Suprapubic skin (tissue), 3 donors: ENCODE results near the gene SPATA3.

Experiments used
- CTCF ChIP-seq, 2 donors: fragments of 200-600 bp in 1 of 2; fragments of 450-650 bp in 1 of 2; sonication (generic) in 1 of 2; IDR thresholded peaks; one replicate each; pipeline ENCODE4 v1.5.1; 2016 to 2019; ENCODE audit warnings: antibody characterized with exemption in 2 of 2, mild to moderate bottlenecking in 1 of 2, moderate library complexity in 1 of 2
- POLR2A ChIP-seq, 2 donors: fragments of 450-650 bp; IDR thresholded peaks; one replicate each; pipeline ENCODE4 v1.6.1; 2017; ENCODE audit warnings: antibody characterized with exemption in 2 of 2, mild to moderate bottlenecking in 2 of 2, moderate library complexity in 2 of 2

GRCh38 chr2:231018184-231018583, 22.3 kb downstream of the SPATA3 start:
- no peak for TF ChIP-seq POLR2A (IDR thresholded peaks at IDR 0.05)
- TF ChIP-seq CTCF (IDR thresholded peaks at IDR 0.05) = no peak
